Coronary artery (tissue), 2 donors: ENCODE results near the gene RGS10.
A peak's percentile ranks its signal among the peaks of the same experiment; 100 is the strongest.

Experiments
- DNase-seq: peaks from one replicate; pipeline ENCODE4 v3.0.0-alpha.2; 2017; ENCODE audit warnings: low spot score
- H3K27ac ChIP-seq, 2 donors: fragments of 200-600 bp; sonication (generic); one replicate each; pipeline ENCODE4 v1.5.1; 2016 to 2019
- H3K4me3 ChIP-seq: fragments of 200-600 bp; sonication (generic); 2 replicates; pipeline ENCODE4 v1.5.1; 2016; ENCODE audit warnings: mild to moderate bottlenecking, moderate library complexity
- TF ChIP-seq, protein P1 (sequence below): fragments of 200-600 bp; sonication (generic); IDR thresholded peaks from one replicate; pipeline ENCODE4 v1.5.1; 2019; ENCODE audit warnings: antibody characterized with exemption

The RGS10 gene

DNA sequence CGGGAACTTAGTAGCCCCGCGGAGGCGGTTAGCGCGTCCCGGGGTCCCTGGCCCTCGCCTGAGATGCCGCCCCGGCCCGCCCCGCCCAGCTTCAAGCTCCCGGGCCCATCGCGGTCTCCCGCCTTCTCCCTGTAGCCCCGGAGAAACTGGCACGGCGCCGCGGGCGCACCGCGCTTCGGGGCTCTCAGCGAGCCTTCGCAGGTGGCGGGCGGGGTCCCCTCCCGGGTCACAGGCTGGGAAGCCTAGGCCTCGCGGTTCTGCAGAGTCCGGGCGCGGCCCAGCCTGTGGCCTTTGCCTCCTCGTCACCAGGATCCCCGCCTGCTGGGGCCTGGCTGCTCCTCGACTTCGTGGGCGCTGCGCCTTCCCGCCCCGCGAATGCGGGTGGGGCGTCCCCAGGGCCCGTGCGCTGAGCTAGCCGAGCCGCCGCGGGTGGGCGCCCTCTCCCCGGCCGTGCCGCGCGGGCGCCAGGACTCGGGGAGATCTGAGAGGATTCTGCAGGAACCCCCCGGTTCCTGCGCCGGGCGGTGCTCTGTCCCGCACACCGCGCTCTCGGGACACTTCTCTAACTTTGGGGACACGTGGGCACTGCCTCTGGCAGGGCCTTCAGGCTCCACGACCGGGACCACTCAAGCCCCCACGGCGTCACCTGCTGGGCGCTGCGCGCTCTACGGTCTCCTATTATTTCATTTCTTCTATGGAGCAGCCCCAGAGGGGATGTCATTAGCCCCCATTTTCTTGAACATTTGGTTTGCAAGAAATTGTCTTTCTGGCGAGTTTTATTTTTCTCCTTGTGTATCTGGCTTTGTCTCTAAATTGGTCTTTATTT is 682 bp upstream of the RGS10 start:
- TF ChIP-seq, protein P1, sequence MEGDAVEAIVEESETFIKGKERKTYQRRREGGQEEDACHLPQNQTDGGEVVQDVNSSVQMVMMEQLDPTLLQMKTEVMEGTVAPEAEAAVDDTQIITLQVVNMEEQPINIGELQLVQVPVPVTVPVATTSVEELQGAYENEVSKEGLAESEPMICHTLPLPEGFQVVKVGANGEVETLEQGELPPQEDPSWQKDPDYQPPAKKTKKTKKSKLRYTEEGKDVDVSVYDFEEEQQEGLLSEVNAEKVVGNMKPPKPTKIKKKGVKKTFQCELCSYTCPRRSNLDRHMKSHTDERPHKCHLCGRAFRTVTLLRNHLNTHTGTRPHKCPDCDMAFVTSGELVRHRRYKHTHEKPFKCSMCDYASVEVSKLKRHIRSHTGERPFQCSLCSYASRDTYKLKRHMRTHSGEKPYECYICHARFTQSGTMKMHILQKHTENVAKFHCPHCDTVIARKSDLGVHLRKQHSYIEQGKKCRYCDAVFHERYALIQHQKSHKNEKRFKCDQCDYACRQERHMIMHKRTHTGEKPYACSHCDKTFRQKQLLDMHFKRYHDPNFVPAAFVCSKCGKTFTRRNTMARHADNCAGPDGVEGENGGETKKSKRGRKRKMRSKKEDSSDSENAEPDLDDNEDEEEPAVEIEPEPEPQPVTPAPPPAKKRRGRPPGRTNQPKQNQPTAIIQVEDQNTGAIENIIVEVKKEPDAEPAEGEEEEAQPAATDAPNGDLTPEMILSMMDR = peak; percentile 29
- no peak for DNase-seq
- Histone ChIP-seq H3K27ac (peak overlapping the region; percentile 55 to 74), H3K4me3 (peak overlapping the region; percentile 92)

DNA sequence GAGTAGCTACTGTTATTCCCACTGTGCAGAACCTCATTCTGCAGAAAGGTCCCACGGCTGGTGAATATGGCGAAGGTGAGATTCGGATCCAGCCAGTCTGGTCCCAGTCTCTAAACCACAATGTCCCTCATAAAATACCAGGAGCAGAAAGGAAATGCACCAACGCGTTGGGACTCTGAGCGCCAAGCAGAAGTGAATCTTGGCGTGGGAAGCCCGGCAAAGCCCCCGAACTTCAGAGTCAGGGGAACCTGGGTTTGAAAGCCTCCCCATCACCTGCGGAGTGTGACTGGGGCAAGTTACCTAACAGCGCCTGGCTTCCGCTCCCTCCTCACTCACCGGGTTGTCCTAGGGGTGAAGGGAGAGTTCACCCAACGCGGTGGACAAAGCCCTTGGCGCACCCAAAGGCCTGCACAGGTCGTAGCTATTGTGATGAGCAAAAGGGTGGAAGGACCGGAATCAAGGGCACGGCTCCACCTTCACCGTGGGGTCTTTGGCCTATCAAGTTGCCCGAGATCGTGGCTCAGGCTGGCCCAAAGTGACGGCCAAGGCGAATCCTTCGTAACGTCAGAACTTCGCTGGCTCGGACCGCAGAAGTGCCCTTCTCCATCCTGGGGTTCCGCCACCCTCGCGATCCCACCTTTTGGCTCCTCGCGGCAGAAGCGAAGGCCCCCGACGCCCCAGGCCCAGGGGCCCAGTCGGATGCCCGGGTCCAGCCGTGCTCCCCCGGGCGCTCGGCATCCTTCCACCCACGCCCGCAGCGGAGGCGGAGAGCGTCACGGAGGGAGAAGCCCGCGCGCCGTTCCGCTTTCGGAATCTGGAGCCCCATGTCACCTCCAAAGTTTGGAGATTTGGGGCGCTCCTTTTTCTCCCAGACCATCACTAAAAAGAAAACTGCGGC is 811 bp downstream of the RGS10 start:
- TF ChIP-seq, protein P1 = no peak
- peak overlapping the region; percentile 55 to 74 for H3K27ac ChIP-seq
- H3K4me3 ChIP-seq = peak overlapping the region; percentile 92
- DNase-seq = no peak

DNA sequence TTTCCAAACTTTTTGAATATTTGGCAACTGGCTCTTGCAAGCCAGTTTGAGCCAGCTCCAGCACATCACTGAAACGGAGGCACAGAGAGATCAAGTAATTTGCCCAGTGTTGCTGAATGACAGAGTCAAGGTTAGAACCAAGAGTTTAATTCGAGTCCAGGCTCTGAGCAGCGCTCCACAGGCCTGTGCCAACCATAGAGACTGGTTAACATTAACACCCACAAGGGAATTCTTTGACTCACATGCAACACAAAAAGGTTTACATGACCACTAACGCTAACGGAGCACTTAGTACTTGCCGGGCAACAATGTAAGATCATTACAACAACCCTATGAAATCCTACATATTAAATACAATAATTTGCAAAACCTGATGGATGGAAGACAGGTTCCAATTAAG is 1.5 kb downstream of the RGS10 start:
- no peak overlapping the region for H3K27ac ChIP-seq
- no peak for DNase-seq

DNA sequence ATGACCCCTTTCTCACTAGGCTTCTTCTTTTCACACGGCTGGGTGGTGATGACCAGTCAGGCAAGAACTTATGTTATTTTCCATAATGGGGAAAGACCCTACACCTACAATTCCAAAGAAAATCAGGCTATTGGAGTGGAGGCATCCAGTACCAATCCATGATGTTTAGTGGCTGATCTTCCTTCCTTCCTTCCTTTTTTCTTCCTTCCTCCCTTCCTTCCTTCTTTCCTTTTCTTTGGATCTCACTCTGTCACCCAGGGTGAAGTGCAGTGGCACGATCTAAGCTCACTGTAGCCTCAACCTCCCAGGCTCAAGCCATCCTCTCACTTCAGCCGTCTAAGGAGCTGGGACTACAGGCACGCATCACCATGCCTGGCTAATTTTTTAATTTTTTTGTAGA is 2.5 kb downstream of the RGS10 start:
- H3K27ac ChIP-seq = no peak overlapping the region
- DNase-seq = no peak
- TF ChIP-seq, protein P1 = no peak
- no peak overlapping the region for H3K4me3 ChIP-seq

More for the DNA sequence above, 1.5 kb downstream of the RGS10 start:
- TF ChIP-seq, protein P1 = no peak
- H3K4me3 ChIP-seq = peak overlapping the region; percentile 92

DNA sequence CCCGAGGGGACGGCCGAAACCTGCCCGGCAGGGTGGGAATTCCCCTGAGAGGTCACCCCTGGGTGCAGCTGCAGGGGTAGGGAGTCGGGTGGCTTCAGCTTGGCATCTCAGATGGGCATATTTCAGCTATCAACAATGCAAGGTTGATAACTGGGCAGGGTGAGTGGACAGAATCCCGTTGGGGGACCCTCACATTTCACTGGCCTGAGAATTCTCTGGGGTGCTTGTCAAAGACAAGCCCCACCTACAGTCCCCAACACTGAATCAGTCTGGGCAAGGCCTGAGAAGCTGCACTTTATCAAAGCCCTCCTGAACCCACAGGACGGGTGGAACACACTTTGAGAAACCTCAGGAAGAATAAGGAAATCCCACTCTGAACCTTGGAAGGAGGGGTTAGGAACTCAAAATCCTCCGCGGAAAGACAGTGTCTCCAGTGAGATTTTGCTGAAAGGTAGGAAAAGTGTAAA is 3.1 kb downstream of the RGS10 start:
- Histone ChIP-seq H3K4me3 (no peak overlapping the region), H3K27ac (no peak overlapping the region)
- TF ChIP-seq, protein P1 = no peak
- DNase-seq = no peak

DNA sequence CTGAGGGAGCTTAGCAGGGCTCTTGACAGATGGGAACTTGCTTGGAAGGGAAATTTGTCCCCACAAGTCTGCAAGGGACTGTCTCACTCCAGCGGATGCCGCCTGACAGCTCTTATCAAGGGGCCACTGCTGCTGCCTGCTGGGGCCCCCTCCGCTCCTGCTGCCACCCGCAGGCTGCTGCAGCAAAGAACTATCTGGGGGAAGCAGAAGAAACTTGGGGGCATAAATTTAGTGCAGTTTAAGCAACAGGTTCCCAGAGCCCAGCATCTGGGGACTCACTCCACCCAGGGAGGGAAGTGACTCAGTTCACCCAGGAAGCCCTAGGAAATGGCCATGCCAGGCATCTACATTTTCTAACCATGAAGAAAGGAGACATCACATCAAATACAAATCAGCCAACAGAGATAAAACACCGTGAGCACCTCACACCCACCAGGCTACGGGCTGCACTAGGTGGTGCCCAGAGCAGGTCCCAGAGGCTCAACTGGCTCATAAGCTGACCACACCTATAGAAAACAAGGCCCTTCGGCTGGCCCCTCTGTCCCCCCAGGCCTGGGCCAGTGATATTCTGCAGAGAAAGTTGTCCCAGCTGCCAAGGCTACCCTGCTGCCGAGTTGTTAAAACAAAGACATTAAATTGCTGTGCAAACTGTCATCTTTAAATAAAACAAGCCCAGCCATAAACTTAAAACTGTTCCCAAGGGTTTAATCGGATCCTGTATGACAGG is 3.7 kb downstream of the RGS10 start:
- TF ChIP-seq, protein P1 = no peak
- no peak for DNase-seq
- no peak overlapping the region for H3K4me3 ChIP-seq
- H3K27ac ChIP-seq = peak overlapping the region in 1 of 2 donors; percentile 36
